Germinal center (tissue), 1 donor: ENCODE results near the gene OR12D2.
"Not testable (repeated sequence)": the region's sequence is repeated elsewhere in the genome, so short reads cannot be mapped to it uniquely, and the experiment has no call there.

ENCODE experiments used
- DNase-seq: peaks from one replicate; pipeline ENCODE4 v3.0.0; 2012; ENCODE audit warnings: mixed read lengths, low spot score

Gene OR12D2, protein sequence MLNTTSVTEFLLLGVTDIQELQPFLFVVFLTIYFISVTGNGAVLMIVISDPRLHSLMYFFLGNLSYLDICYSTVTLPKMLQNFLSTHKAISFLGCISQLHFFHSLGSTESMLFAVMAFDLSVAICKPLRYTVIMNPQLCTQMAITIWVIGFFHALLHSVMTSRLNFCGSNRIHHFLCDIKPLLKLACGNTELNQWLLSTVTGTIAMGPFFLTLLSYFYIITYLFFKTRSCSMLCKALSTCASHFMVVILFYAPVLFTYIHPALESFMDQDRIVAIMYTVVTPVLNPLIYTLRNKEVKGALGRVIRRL

DNA sequence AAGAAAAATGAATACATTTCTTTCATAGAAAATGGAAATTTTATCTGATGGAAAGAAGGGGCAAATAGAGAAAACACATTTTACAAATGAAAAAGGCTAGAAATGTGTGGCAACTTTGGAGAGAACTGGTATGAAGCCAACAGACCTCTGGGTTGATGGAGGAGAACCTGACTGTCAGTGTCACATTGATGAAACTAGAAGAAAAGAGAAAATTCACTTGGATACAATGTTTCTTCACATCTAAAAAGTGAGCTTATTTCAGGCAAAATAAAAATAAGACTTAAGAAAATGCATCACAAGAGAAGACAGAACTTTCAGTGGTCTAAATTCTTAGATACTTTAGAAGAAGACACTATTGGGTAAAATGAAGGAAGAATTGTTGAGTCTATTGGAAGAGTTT lies at the start of gene OR12D2:
Gene OR12D2 (plus strand): TSS at position 301 of the 400 bp plus-strand sequence. CDS start 1,069 bp downstream, outside the sequence.
- no peak for DNase-seq

DNA sequence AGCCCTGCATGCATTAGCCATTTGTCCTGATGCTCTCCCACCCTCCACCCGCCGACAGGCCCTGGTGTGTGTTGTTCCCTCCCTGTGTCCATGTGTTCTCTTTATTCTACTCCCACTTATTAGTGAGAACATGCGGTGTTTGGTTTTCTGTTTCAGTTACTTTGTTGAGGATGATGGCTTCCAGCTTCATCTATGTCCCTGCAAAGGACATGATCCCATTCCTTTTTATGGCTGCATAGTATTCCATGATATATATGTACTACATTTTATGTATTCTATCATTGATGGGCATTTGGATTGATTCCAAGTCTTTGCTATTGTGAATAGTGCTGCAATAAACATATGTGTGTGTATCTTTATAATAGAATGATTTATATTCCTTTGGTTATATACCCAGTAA lies 46.1 kb upstream of the OR12D2 start:
- DNase-seq, result not testable (repeated sequence)

DNA sequence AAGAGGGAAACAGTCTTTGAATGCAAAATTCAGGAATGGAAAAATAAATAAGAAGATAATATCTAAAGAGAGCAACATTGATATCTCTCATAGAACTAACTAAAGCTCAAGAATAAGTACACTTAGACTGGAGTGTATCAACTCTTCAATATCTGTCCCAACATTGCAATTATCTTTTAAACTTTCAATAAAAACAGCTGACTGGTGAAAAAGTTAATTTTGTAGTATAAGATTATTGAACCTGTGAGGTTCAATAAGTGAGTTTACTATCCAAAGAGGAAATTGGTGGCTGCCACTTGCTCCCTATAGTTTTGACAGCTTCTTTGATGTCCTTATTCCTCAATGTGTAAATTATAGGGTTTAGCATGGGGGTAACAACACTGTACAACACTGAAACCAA lies 40.5 kb upstream of the OR12D2 start:
- no peak for DNase-seq

DNA sequence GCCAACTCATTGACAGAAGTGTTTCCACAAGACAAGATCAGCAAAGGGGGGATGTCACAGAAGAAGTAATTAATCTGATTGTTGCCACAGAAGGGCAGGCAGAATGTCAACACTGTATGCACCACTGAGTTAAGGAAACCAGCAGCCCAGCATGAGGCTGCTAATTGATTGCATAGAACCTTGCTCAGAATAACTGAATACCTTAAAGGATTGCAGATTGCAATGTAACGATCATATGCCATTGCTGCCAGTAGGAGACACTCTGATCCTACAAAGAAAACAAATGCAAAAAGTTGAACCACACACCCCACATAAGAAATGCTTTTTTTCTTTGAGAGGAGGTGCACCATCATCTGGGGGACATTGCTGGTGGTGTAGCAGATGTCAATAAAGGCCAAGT lies 39.8 kb upstream of the OR12D2 start:
- no peak for DNase-seq

DNA sequence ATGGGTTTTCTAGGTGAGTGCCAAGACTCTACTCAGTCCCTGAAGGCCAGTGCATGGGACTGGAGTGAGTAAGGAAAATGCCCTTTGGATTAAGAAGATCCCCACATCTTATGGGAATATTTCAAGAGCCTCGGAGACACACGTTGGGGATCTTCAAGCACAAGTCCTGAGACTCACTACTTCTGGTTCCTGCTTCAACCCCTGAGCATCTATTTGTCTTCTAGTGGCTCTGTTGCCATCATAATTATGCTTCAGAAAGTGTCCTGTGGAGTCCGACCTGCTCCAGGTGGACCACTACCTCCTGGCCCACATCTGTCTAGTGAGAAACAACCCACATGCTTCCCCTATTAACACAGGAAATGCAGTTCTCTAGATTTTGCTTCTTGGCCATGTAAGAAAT lies 26.7 kb upstream of the OR12D2 start, which contains the start of gene OR5V1:
Gene OR5V1 (minus strand): TSS at position 101 of the 400 bp plus-strand sequence. CDS start 12,670 bp downstream, outside the sequence.
- no peak for DNase-seq

DNA sequence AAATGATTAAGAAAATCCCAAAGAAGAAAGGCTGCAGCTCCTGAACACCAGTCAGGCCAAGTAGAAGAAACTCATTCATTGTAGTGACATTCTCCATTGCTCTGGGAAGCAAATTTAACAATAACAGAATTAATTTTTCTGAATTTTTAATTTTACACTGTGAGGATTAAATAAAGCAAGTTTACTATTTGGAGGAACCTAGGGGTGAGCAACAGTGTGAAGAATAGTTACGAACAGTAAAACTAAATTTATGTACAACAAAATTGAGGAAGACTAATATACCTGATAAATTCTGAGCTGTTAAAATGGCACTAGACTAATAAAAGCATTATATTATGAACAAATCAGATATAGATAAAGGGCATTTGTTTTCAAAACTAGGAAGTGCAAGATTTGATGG lies 20.2 kb upstream of the OR12D2 start, which contains the start of gene OR12D3:
Gene OR12D3 (minus strand): TSS at position 101 of the 400 bp plus-strand sequence. CDS start 4 bp downstream, at position 97.
- DNase-seq, result no peak

DNA sequence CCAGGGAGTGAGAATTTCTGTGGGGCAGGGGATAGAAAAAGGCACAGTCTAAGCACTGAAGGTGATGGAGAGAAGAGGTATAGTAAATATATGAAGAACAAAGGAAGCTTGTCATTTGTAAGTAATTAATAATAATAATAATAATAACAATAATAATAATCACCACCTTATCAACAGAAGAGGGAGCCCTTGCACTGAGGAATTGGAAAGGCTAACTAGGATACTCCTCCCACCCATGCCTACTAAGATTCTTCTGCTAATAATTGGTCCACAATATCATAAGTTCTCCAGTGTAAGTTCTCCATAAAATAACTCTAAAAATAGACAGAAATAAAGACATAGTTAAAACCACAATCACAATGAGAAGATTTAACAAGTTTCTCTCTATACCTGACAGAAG lies 19.4 kb upstream of the OR12D2 start:
- DNase-seq, result no peak

DNA sequence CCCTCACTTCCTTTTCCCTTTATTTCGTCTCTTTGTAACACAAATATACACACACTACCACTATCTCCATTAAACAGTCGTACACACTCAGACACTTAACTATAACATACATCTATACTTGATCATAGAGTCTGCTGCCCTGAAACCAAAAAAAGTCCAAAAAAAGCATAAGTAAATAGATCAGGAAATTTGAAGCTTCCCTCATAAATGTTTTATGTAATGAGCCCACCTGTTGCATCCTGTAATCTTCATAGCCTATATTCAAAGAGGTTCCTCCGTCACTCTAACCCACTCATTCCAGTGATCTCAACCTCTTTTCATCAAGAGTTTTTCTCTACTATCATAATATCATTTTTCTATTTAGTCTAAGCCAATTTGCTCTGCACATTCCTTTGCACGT lies 6.9 kb upstream of the OR12D2 start:
- no peak for DNase-seq

DNA sequence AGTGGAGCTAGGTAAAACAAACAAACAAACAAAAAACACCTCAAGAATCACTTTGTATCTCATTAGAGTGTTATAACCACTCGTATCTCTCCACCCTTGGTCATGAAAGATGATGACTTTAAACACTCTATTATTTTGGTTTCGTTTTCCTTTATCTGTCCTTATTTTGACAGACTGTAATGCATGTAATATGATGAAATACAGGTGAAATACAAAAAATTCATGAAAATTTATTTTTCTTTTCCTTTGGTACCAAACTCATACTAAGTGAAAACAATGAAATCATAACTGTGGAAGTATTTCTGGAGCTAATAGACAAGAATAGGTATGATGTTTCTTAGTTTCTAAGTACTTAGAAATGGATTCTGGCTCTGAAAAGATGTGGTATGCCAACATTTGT lies 4.1 kb downstream of the OR12D2 start:
- no peak for DNase-seq

DNA sequence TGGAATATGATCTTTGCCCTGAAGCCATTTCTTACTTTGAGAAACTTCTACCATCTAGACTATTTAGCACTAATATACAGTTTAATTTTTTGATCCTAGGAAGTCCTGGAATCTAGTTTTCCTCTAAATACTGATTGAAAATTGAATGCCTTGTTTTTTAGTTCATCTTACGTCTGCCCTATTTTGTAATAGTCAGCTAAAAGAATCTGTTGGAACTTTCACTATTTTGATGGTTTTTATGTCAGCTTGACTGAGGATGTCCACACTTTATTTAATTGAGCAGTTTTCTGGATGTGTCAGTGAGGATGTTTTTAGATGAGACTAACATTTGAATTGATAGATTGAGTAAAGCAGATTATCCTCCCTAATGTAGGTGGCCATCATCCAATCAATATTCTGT lies 8.4 kb downstream of the OR12D2 start:
- DNase-seq, result no peak

DNA sequence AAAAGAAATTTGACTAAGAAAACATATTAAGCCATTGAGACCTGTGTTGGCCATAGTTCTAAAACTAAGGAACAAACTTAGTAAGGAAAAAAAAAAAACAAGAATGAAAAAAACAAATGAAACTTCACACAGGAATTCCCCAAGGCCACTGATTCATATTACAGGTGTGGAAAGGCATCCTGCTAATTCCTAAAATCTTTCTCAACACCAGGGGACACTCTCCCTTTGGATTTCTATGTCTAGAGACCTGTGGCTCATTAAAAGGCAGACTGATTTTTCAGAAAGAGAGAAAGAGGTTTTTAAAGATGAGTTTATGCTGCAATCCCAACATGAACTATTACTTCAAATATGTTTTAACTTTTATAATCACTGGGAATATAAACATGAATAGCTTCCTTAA lies 19.2 kb downstream of the OR12D2 start, which contains the start of gene OR12D1:
Gene OR12D1 (plus strand): TSS at position 341 of the 400 bp plus-strand sequence.
- DNase-seq, result no peak

DNA sequence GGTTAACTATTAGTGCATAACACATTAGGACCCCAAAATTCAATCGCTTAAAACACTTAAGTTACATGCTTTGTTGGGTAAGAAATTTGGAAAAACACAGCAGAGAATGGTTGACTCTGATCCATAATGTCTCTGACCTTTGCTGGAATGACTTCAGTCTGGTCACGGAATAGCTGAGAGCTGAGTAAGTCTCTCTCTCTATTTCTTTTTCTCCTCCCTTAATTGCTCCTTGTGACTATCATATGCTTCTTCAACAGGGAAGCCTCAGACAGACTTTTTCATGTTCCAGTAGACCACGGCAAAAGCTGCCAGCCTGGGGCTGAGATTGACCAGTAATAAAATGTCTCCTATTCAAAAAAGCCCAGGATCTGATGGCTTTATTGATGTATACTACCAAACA lies 24.1 kb downstream of the OR12D2 start:
- no peak for DNase-seq

DNA sequence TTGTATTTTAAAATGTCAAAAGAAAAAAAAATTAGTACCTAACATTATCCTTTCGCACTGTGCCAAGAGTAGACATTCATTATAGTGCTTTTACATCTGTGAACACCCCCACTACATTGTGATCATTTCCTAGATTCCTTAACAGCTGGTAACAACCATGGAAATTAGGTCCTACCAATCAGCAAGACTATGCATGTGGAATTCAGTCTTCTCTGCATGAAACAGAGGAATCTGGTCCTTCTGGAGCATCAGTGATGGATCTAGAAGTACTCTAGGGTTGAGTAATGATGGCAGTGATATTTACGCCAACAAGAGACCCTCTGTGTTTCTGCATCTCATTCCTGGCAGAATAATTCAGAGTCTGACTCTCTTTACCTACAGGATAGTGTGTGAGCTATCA lies 28.7 kb downstream of the OR12D2 start:
- no peak for DNase-seq

DNA sequence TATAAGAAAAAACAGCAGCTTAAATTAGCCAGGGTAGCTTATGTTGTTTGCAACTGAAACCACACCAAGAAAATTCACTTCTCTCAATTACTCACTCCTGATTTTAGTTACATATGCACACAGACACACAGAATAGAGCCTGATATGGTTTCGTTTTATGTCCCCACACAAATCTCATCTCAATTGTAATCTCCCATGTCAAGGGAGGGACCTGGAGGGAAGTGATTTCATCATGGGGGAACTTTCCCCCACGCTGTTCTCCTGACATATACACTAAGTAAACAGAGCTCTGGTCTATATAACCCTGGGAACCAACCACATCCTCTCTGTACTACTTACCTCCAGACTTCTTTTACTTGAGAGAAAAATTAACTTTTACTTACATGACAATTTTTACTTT lies 29.1 kb downstream of the OR12D2 start:
- no peak for DNase-seq

DNA sequence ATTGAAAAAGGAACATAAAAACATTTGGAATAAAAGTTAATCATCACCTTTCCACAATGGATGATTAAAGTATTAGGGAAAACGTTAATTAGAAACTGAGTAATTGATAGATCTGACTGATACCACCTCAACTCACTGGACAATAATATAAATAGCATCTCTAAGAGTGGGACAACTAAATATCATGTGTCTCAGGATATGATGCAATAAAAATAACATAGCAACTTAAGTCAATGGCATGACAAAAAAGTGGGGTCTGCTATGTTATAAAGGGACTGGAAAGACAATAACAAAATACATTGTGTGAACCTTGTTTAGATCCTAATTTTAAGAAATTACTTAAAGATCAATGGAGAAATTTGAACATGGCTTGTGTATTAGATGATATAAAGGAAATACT lies 29.6 kb downstream of the OR12D2 start:
- DNase-seq, result no peak

DNA sequence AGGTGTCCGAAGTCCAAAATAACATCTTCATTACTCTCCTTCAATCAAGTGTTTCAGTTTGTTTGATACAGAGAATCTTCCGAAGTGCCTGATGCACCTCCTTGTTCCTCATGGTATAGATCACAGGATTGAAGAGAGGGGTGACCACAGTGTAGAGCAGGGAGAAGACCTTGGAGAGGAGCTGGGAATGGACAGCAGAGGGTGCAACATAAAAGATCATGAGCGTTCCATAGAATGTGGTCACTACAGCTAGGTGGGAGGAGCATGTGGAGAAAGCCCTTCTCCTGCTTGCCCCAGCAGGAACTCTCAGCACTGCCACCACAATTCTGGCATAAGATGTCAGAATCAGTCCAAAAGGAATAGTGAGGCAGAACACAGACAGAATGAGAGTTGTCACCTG lies 31.2 kb downstream of the OR12D2 start:
- no peak for DNase-seq

DNA sequence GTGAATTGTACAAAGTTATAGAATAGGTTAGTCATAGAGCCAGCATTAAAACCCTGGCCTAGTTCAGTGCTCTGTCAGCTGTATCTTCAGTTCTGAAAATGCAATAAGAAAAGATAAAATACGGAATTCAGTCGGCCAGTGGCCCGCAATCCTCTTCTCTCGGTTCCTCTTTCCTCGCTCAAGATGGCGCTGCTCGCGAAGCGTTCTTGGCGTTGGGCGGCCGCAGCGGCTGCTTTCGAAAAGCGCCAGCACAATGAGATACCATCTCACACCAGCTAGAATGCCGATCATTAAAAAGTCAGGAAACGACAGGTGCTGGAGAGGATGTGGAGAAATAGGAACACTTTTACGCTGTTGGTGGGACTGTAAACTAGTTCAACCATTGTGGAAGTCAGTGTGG lies 41.3 kb downstream of the OR12D2 start:
- DNase-seq, result not testable (repeated sequence)

DNA sequence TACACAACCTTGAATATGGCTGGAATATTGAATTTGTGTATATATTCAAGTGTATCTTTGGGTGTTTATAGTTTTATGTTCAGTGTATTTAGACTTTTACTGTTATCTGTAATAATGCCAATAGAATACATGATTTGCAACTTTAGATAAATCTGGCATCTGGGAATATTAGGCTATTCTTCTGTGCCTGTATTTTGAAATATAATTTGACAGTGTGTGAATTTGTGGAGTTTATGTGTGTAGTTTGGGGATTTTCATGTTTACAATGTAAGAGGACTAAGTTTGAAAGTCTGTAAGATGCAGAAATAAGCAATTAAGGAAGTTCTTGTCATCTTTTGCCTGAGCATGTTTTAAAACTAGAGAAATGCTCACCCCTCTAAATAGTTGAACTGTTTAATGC lies 43.6 kb downstream of the OR12D2 start, which contains the start of gene OR10C1:
Gene OR10C1 (plus strand): TSS at position 301 of the 400 bp plus-strand sequence. CDS start 710 bp downstream, outside the sequence.
- DNase-seq, result no peak

DNA sequence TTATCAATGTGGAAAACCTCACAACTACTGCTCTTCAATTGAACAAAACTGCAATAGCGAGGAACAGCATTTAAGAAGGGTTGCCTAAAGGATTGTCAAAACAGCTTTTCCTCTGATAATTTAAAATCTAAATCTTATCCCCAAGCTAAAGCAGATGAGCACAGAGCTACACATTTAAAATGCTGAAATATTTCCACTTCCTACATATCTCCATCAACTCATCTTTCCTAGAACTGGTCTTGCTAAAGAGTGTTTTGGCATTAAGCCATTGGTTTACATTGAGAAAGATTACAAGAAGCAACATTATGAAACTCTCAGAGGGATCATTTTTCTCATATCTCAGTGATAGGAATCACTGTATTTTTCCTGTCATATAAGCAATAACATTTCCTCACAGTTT lies 47.3 kb downstream of the OR12D2 start:
- no peak for DNase-seq

DNA sequence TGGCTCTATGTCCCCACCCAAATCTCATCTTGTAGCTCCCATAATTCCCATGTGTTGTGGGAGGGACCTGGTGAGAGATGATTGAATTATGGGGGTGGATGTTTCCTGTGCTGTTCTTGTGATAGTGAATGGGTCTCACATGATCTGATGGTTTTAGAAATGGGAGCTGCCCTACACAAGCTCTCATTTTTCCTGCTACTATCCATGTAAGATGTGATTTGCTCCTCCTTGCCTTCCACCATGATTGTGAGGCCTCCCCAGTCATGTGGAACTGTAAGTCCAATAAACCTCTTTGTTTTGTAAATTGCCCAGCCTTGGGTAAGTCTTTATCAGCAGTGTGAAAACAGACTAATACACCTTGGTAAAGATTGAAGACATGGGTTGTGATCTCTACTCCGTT lies 48.6 kb downstream of the OR12D2 start:
- DNase-seq, result not testable (repeated sequence)
